DMS153 treated with DMSO at 0.1 percent for 48 hours (cell line): ENCODE results near the gene KIF26B.

Experiments used
- DNase-seq: peaks from one replicate; lab custom pipeline; 2025; ENCODE audit not compliant: unreplicated experiment; lab: John Stamatoyannopoulos, UW

The KIF26B gene

DNA sequence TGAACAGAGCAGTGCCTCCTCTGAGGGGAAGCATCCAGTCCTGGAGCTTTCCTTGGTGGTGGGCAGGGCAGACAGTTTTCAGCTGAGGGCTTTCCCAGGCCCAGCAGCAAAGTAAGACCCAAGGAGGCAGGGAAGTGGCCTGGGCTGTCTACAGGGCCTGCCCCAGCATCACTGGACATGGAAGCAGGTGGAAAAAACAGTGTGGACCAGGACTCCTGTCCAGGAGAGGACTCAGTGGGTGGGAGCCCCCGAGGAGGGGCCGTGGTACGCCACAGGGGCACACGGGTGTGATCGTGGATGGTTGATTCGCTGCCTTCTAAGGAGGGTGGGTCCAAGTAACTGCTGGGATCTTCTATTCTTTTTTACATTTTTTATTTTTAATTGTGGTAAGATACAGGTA lies 387.6 kb downstream of the KIF26B start:
- DNase-seq = no peak

DNA sequence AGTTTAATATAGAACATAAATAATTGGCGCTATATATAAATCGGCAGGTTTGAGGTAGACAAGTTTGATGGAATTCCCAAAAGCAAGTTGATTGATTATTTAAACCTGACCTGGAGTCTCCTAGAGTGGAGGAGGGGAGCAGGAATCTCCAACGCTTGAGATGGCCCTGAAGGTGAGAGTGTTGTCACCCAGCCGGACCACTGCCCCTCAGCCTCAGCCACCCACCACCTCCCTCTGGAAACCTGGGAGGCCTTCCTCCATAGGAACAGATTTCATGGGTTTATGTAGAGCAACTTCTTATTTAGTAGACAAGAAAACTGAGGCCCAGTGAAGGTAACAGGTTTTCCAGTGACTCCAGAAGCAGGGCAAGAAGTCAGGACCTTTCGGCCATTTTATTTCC lies 389.5 kb downstream of the KIF26B start:
- DNase-seq = no peak

DNA sequence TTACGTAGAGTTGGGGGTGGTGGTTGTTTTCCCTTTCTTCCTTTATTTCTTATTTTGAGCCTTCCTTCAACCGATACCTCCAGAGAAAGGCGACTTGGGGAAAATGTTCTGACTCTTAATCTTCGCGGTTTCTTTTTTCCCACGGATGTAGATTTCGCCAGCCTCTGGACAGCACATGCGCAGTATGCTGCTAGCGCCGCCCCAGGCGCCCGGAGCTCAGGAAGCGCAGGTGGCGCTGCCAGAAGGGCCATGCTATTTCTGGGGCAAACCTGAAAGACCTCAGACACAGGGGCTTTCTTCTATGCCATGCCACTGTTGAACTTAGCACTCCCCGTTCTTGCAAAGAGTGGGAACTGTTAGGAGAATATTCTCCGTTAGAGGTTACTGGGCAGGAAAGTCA lies 392.1 kb downstream of the KIF26B start:
- DNase-seq = no peak

DNA sequence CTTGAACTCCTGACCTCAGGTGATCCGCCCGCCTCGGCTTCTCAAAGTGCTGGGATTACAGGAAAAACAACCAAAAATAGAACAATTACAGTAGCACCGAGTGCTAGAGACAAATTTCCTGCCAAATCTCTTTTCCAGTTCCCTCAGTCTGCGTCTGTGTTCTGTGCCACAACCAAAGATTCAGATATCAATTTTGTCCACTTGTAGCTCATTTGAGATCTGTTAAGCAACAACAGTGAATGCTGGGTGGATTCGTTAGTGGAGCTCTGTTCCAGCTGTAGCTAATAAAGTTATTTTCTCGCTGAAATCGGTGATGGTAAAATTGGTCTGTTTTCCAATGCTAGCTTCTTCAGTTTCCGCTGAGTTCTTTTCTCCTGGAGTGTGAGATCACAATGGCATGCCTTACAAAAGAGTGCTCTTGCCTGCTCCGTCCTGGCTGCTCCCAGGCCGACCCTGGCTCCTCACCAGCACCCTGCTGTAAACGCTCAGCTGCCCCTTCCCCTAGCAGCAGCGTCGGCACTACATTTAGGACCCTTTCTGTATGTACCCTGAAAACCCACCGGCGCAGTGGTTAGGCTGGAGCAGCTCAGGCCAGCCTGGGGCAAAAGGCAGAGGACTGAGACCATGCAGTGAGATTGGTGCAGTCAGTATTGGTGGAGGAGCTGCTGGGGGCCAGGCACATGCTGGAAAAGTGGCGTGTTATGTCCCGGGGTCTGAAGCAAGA lies 395.4 kb downstream of the KIF26B start:
- DNase-seq = no peak

DNA sequence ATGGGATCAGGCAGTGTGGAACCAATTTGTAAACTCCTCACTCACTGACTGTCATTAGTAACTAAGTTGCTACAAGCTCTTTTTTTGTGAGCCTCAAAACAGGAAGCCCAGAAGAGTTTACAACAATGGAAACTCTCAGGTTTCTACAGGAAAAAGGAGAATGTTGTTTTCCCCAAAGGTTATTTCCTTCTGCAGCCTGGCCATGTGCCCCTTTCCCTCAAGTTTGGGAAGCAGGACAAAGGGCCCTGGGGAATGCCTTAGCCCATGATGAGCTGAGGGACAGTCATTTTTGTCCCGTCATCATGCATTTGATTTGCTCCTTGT lies 395.9 kb downstream of the KIF26B start:
- DNase-seq = no peak

DNA sequence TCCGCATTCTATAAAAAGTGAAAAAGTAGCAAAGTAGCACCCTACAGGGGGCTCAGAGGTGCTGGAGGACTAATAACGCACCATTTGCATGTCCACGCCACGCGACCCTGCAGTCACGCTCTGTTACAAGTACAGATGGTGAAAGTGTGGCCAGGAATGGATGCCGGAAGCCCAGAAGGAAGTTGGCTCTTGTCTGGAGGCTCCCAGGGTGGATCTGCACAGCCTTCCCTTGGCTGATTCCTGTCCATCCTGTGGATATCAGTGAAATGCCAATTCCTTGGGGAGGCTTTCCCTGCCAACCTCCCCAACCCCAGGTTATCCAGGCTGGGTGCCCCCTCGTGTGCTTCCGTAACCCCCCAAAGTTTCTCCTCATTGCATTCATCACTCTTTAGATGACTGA lies 396.8 kb downstream of the KIF26B start:
- no peak for DNase-seq

DNA sequence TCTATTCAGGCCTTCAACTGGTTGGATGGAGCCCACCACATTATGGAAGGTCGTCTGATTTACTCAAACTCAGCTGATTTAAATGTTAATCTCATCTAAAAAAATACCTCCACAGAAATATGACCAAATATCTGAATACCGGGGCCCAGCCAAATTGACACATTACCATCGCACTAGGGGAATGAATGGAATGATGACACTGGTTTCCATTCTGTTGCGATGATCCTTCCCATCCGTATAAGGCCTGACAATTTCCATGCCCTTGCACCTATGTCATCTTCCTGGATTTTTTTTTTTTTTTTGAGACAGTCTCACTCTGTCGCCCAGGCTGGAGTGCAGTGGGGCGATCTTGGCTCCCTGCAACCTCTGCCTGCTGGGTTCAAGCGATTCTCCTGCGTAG lies 397.5 kb downstream of the KIF26B start:
- DNase-seq = no peak

DNA sequence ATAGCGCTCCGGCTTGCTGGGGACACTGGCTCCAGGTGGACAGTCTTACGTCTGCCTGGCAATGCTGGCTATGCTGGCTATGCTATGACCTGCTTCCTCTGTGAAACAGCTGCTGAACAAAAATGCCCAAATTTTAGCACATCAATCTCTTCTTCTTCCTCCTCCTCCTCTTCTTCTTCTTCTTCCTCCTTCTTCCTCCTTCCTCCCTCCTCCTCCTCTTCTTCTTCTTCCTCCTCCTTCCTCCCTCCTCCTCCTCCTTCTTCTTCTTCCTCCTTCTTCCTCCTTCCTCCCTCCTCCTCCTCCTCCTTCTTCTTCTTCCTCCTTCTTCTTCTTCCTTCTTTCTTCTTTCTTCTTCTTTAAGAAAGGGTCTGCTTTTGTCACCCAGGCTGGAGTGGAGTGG lies 401.3 kb downstream of the KIF26B start:
- no peak for DNase-seq

DNA sequence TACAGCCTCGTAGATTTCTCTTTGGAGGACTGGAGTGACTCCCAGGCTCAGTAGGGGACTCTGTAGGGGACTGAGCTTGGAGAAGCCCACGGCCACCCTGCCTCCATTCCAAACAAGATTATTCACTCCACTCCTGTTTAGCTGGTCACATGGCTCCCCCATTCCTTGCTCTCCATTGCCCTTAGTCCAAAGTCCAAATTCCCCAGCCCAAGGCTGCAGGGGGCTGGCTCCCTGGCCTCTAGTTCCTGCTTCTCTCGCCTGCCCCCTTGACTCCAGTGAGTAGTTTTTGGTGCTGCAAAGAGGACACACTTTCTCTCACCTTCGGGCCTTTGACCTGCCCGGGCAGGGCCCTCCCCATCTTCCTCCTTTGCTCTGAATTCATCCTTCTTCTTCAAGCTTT lies 403.3 kb downstream of the KIF26B start:
- no peak for DNase-seq

DNA sequence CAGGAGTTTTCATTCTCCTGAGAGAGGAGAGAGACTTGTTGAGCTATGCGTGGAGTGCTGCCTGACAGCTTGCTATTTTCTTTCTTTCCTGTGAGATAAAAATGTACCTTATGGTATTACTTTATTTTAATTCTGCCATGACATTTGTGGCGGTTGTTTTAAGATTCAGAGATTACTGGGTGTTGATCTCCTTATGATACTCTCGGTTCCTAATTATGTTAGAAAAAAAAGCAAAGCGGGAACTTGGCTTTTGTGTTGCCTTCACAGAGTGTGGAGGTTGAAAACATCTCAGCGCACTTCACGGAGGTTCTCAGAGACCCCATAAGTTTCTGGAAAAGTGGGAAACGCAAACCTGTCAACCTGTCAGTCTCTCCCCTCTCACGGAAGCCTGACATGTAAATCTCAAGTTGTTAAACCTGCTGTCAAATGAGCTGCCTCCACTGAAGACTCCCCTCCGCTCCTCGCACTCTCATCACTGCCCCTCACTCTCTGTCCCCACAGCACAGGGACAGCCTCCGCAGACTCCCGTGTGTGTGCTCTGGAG lies 405.6 kb downstream of the KIF26B start:
- no peak for DNase-seq

DNA sequence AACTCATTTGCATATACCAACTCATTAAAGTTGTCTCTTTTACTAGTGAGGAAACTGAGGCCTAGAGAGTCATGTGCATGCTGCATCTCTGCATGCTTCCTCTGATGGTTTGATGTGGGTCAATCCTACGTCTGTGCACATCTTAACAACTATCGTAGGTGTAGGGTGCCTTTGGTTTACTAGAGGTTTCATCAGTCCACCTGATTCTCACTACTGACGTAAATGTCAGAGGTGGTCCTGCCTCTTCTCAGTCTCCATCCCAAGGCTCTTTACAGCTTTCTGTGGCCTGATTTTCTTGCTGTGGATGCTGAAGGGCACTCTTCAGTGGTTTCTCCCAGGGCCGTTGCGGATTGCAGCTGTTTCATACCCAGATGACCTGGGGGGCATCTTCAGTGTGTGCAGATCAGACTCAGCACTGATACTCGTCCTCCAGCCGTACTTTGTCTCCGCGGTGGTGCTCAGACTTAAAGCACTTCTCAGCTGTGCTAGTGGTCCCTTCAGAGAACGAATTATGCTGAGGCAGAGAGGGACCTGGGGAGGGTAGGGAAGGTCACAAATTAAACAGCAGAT lies 407.0 kb downstream of the KIF26B start:
- DNase-seq = no peak

DNA sequence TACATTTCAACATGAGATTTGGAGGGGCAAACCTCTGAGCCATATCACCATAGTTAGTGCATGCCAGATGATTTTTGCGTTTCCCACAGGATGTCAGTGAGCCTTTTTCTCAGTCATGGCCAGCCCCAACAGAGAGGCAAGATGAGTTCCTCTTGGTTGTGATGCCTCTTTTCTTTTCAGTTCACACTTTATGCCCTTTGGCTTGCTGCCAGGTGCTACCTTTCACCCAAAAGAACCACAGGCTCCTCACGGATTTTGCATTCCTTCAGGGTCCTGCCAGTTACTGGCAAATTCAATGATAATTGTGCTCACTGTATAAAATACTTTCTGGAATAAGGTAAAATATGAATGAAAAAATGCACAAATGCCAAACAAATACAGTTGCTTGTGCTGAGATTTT lies 411.3 kb downstream of the KIF26B start:
- DNase-seq = no peak

DNA sequence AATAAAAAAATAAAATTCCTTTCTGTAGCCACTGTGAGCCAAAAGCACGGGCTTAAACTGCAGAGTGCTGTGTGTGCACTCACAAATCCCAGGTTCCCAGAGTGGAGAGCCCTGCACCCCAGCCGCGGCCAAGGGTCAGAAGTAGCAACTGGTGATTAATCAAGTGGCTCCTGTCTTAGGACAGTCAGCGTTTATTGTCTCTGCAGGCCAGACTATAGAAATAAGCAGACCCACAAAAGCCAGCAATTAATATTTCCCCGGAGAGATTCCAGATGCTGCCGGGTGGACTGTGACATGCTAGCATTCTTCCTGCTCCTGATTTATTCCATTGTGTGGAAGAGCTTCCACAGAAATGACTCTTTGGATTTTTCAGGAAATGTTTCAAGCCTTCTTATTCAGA lies 412.2 kb downstream of the KIF26B start:
- no peak for DNase-seq

DNA sequence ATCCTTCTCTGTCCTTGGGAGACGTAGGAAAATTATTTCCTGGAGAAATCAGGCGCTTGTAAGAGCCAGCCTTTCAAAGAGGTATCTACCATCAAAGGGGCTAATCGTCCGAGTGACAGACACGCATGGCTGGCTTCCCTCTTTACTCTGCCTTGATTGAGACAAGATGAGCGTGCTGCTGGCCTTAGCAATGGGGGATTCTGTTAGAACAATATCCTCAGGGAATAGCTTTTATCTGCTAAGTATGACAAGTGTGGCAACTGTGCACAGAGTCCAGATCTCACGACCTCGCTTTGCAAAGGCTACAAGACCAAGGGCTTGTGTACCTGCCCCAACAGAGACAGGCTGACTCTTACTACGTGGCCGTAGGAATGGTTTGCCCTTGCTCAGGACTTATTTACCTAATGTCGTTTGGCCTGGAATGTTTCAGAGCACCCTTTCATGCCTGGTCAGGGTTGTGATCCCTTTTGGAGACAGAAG lies 417.1 kb downstream of the KIF26B start:
- no peak for DNase-seq

DNA sequence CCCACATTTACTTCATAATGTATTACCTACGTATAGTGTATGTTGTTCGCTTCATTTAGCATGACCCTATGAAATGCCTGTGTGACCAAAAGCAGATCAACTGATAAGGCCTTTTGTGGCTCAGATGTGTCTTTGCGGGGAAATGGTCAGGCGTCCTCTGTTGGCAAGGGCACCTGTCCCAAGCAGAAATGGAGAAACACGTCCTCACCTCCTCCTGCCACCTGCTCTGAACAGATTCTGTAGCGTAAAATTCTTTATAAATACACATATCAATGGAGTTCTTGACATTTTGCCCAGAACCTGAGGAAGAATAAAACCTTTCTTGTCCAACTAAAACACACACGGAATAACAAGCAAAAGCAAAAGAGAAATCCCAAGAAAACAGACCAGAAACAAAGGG lies 417.9 kb downstream of the KIF26B start:
- DNase-seq = no peak

DNA sequence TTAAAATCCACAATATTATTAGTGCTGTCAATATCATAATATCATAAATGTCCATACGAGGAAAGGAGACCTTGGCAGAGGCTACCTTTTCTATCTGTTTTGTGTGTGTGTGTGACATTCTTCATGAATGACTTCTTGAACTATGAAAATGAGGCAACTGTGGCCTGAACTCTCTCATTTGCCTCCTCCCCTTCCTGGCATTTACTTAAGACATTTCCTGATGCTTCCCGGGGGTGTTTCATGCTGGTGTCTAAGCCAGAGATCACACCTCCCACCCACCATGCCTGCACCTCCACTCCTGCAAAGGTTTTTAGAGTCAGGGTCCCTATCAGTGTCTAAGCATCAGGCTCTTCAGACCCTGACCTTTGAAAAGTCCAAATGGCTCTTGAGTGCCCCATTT lies 420.9 kb downstream of the KIF26B start:
- DNase-seq = no peak

DNA sequence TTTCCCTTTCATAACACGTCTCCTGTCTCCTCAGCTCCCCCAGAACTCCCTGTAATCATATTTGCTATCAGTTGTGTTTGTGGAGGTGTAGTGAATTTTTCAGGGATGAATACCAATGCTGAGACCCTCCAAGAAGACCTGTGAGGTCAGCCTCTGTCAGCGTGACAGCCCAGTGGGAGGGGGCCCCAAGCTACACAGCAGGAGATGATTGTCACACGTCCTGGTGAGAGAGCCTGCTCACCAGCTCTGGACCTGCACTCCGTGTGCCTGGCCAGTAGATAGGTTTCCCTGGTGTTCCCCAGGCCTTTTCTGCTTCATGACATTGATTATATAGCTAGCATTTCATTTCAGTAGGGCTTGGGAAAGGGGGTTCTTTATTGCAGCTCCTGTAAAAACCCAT lies 421.5 kb downstream of the KIF26B start:
- DNase-seq = no peak

DNA sequence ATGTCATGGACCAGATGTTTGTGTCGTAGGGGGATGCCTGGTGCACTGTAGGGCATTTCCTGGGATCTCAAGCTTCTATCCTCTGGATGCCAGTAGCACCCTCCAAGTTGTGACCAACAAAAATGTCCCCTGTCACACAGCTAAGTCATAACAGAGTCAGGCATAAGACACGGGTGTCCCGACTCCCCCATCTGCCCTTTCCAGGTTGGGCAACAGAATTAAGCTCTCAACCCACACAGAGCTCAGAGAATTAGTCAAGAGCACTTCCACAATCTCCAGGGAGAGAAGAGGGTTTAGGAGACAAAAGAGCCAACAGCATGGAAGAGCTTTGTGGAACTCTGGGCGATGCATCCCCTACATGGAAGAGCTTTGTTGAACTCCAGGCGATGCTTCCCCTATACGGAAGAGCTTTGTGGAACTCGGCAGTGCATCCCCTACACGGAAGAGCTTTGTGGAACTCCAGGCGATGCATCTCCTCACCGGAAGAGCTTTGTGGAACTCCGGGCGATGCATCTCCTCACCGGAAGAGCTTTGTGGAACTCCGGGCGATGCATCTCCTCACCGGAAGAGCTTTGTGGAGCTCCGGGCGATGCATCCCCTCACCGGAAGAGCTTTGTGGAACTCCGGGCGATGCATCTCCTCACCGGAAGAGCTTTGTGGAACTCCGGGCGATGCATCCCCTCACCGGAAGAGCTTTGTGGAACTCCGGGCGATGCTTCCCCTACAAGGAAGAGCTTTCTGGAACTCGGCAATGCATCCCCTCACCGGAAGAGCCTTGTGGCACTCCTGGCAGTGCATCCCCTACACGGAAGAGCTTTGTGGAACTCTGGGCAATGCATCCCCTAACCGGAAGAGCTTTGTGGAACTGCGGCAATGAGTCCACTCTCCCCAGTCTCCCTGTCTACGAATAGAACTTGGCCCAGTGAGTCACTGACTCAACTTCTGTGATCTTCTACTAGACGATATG lies 422.7 kb downstream of the KIF26B start:
- DNase-seq = no peak

DNA sequence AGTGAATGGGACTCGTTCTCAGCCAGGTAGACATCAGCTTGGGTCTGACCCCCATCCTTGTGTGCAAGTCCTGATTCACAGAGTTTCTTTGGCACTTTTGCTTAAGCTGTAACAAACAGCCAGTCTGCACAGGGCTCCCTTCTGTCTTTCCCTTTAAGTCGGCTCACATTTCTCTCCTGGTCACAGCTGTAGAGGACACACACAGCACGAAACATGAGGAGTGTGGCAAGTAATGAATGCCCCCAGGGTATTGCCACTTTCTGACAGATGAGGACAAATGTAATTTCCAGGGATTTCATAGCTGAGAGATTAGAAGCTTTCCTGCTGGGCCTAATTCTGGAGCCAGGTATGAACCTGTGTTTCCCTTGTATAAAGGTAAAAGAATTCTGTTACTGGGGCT lies 423.5 kb downstream of the KIF26B start:
- no peak for DNase-seq

DNA sequence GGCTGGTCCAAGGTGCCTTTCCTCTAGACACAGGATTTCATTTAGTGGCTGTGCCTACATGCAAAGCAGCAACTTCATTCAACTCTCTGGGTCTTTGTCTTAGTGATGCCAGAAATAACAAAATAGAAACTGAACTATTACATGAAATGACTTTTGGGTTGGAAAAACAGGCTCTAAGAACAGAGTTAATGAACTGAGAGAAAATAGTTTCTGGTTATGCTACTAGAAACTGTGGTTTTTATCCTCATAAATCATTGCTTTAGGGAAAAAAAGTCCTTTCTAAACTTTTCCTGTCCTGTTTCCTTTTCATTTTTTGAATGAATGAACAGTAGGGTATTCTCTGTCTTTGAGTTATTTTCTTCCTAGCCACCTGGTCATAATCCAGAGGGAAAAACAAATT lies 424.0 kb downstream of the KIF26B start:
- DNase-seq = no peak

DNA sequence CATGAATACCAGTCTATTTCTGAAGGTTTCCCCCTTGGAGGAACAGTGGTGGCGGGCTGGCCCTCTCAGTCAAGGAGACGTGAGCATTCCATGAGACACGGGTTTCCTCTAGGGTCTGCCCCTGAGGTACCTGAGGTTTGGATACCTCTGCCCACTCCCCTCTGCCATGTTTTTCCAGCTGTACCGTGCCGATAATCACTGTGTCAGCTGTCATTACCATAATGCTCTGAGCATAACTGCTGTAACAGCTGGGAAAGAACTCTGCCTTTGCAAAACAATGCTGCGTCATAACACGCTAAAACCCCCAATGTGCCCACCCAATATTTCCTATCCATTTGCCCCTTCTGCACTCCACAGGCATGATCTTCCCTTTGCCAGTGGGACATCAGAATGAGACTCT lies 425.1 kb downstream of the KIF26B start:
- no peak for DNase-seq

DNA sequence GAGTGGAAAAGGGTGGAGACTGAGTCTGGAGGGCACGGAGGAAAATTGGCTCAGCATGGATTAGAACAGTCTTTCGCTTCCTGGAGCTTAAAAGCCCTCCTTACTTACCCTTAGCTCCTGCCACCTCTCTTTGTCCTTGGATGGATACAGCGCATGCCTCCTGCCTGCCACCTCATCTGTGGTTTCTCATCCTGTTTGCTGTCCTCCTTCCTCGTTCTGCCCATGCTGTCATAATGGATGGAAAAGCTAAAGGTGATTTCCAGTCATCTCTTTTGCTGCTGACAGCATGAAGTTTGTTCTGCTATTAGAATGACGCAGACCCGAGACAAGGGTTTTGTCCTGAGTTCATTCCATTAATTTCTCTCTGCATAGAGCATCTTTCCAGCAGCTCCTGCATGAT lies 425.9 kb downstream of the KIF26B start:
- no peak for DNase-seq
